Measurements from ENCODE around the gene PIK3AP1. TPM values are rescaled to one million over a fixed set of nuclear protein-coding genes. Genes with fewer than 3 reads are reported as not detected.

PIK3AP1 gene
- total RNA-seq, 4 donors from 2014 or later = 1.4 to 3.2 (median 2.8) TPM

- Histone ChIP-seq H3K27me3 (no peaks in the 10 kb centered on the region), H3K4me3 (no peak overlapping the region), H3K4me1 (peaks cover 0 to 7% of the 10 kb centered on the region in 2 donors), H3K36me3 (no peaks in the 10 kb centered on the region), H3K27ac (no peak overlapping the region), H3K9me3 (no peaks in the 10 kb centered on the region)
- ATAC-seq (no peak), DNase-seq (no peak)
- intact Hi-C loops (cut with DNase I; ENCODE audit: low total_unique reads) = no loop called here
- in situ Hi-C loops (cut with MboI; ENCODE audit: low sequenced_read_pairs in 4 of 4) = no loop called here
- no peak for TF ChIP-seq POLR2A (IDR thresholded peaks at IDR 0.05)
- TF ChIP-seq CTCF (IDR thresholded peaks at IDR 0.05 in 4 of 5, conservative IDR thresholded peaks at IDR 0.05 in 1 of 5) = no peak
These were observed 60.0 kb downstream of the PIK3AP1 start for GRCh38 chr10:96660297-96660696.

DNA sequence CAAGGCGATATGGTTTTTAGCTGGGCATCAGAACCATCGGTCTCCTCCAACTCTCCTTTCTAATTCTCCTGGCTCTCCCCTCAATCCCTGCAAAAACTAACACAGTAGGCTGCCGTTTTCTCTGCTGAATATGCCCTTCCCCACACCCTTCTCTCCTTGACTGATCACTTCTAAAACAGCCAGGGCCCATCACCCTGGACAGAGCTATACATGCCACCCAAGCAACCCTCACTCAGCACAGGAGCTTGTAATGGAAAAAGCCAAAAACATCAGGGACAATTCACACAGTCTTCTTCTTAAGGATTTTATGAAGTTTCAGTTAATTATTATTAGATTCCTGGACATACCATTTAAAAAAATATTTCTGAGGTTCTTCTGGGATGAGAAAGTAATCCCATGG lies 61.5 kb downstream of the PIK3AP1 start:
- TF ChIP-seq POLR2A (IDR thresholded peaks at IDR 0.05) = no peak
- no peak for TF ChIP-seq CTCF (IDR thresholded peaks at IDR 0.05 in 4 of 5, conservative IDR thresholded peaks at IDR 0.05 in 1 of 5)
- Histone ChIP-seq H3K36me3 (no peaks in the 10 kb centered on the region), H3K27me3 (no peaks in the 10 kb centered on the region), H3K9me3 (no peaks in the 10 kb centered on the region), H3K27ac (no peak overlapping the region), H3K4me3 (no peak overlapping the region), H3K4me1 (peaks cover 0 to 7% of the 10 kb centered on the region in 2 donors)
- intact Hi-C loops (cut with DNase I; ENCODE audit: low total_unique reads) (no loop called here), in situ Hi-C loops (cut with MboI; ENCODE audit: low sequenced_read_pairs in 4 of 4) (no loop called here)
- no peak for DNase-seq
- ATAC-seq = no peak

DNA sequence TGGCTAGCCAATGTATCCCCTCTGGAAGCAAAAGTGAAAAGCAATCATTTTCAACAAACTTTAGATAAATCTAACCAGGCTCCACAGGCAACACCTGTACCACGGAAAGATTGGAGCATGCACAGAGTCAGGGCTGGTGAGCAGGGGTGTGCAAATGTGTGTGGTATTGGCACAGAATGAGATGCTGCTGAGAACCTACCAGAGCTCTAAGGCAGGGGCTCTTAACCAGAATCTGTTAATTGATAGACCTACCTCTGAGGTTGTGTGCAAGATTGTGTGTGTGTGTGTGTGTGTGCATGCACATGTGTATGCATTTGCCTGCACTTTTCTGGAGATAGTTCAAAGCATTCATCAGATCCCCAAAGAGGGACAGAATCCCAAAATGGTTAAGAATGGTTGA lies 62.9 kb downstream of the PIK3AP1 start:
- ATAC-seq = no peak
- TF ChIP-seq POLR2A (IDR thresholded peaks at IDR 0.05) (no peak), CTCF (IDR thresholded peaks at IDR 0.05 in 4 of 5, conservative IDR thresholded peaks at IDR 0.05 in 1 of 5) (no peak)
- in situ Hi-C loops (cut with MboI; ENCODE audit: low sequenced_read_pairs in 4 of 4) (no loop called here), intact Hi-C loops (cut with DNase I; ENCODE audit: low total_unique reads) (no loop called here)
- H3K27me3 ChIP-seq = no peaks in the 10 kb centered on the region
- no peak overlapping the region for H3K4me3 ChIP-seq
- no peak overlapping the region for H3K27ac ChIP-seq
- peaks cover 0 to 7% of the 10 kb centered on the region in 2 donors for H3K4me1 ChIP-seq
- H3K36me3 ChIP-seq = no peaks in the 10 kb centered on the region
- H3K9me3 ChIP-seq = no peaks in the 10 kb centered on the region
- DNase-seq = no peak

DNA sequence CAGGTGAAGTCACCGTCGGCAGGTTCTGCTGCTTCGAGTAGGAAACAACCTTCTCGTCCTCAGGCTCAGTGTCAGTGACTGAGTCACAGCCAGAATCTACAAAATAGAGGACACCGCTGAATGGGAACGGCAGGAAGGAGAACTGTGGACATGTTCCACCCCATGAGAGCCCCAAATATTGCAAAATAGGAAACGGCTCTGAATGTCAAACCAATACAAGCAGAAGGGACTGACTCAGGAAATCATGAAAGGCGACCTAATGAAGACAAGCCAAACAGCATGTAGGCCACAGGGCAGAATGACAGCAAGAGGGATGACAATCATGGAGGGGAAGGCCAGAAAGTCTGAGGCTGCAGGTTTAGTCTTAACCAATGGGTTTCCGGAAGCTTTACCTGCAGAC lies 63.5 kb downstream of the PIK3AP1 start:
- Histone ChIP-seq H3K27ac (no peak overlapping the region), H3K36me3 (no peaks in the 10 kb centered on the region), H3K4me3 (no peak overlapping the region), H3K4me1 (peaks cover 0 to 7% of the 10 kb centered on the region in 2 donors), H3K9me3 (no peaks in the 10 kb centered on the region), H3K27me3 (no peaks in the 10 kb centered on the region)
- ATAC-seq (no peak), DNase-seq (no peak)
- intact Hi-C loops (cut with DNase I; ENCODE audit: low total_unique reads) (no loop called here), in situ Hi-C loops (cut with MboI; ENCODE audit: low sequenced_read_pairs in 4 of 4) (no loop called here)
- TF ChIP-seq POLR2A (IDR thresholded peaks at IDR 0.05) = no peak
- TF ChIP-seq CTCF (IDR thresholded peaks at IDR 0.05 in 4 of 5, conservative IDR thresholded peaks at IDR 0.05 in 1 of 5) = no peak

DNA sequence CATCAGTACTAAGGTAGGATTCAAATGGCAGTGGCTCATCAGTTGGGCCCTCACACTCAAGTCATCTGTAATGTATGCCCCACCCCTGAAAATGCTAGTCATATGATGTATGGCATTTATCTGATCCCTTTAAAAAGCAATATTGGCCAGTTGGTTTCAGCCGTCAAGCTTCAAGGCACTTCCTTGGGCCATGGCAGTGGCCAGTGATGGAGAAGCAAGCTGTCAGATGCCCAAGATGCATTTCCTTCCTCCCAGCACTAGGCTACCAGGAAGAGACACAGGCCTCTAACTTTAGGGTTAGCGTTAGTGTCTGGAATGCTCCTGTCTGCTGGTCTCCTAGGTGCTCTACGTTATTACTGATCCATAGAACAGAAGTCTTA lies 64.1 kb downstream of the PIK3AP1 start:
- peaks cover 0 to 7% of the 10 kb centered on the region in 2 donors for H3K4me1 ChIP-seq
- DNase-seq (no peak), ATAC-seq (no peak)
- H3K27me3 ChIP-seq = no peaks in the 10 kb centered on the region
- intact Hi-C loops (cut with DNase I; ENCODE audit: low total_unique reads) = no loop called here
- no peak overlapping the region for H3K4me3 ChIP-seq
- no peaks in the 10 kb centered on the region for H3K9me3 ChIP-seq
- no peak overlapping the region for H3K27ac ChIP-seq
- H3K36me3 ChIP-seq = no peaks in the 10 kb centered on the region
- TF ChIP-seq CTCF (IDR thresholded peaks at IDR 0.05 in 4 of 5, conservative IDR thresholded peaks at IDR 0.05 in 1 of 5) (no peak), POLR2A (IDR thresholded peaks at IDR 0.05) (no peak)
- in situ Hi-C loops (cut with MboI; ENCODE audit: low sequenced_read_pairs in 4 of 4) = no loop called here

Measured in gastrocnemius medialis (tissue), 4 donors.